HG03460 (cell line): Measurements from ENCODE around the gene NAE1.

Source experiments
- ATAC-seq: cut with Tn5 transposase; IDR thresholded peaks from one replicate; pipeline ENCODE4 v1.9.1; 2021; ENCODE audit not compliant: unreplicated experiment

Gene NAE1

GRCh38 chr16:66850115-66850815, 19.5 kb upstream of the NAE1 start:
- no peak for ATAC-seq

GRCh38 chr16:66849549-66849948, 18.8 kb upstream of the NAE1 start:
- ATAC-seq = no peak

GRCh38 chr16:66849021-66849420, 18.2 kb upstream of the NAE1 start:
- no peak for ATAC-seq

- no peak for ATAC-seq
Observed at GRCh38 chr16:66848172-66848571, 17.4 kb upstream of the NAE1 start.

- ATAC-seq = no peak
Observed at GRCh38 chr16:66847533-66848067, 16.8 kb upstream of the NAE1 start.

- no peak for ATAC-seq
Observed at GRCh38 chr16:66846831-66847230, 16.1 kb upstream of the NAE1 start.

- ATAC-seq = no peak
Observed at GRCh38 chr16:66846266-66846665, 15.5 kb upstream of the NAE1 start.

GRCh38 chr16:66845791-66846221, 15.0 kb upstream of the NAE1 start:
- no peak for ATAC-seq

GRCh38 chr16:66845080-66845410, 14.3 kb upstream of the NAE1 start:
- ATAC-seq = no peak

GRCh38 chr16:66844342-66845079, 13.7 kb upstream of the NAE1 start, which contains the start of gene CA7:
Gene CA7 (plus strand): TSS chr16:66844414. CDS start chr16:66844488, 74 bp downstream.
- ATAC-seq = no peak

GRCh38 chr16:66844009-66844341, 13.2 kb upstream of the NAE1 start:
- ATAC-seq = no peak

GRCh38 chr16:66843191-66843590, 12.4 kb upstream of the NAE1 start:
- no peak for ATAC-seq

GRCh38 chr16:66842765-66843164, 12.0 kb upstream of the NAE1 start:
- no peak for ATAC-seq

- no peak for ATAC-seq
Observed at GRCh38 chr16:66841366-66841765, 10.6 kb upstream of the NAE1 start.

- no peak for ATAC-seq
Observed at GRCh38 chr16:66840883-66841282, 10.1 kb upstream of the NAE1 start.

- no peak for ATAC-seq
Observed at GRCh38 chr16:66834746-66835145, 4.0 kb upstream of the NAE1 start.

GRCh38 chr16:66832661-66833305, 2.0 kb upstream of the NAE1 start:
- no peak for ATAC-seq

- no peak for ATAC-seq
Observed at GRCh38 chr16:66832190-66832589, 1.4 kb upstream of the NAE1 start.

- no peak for ATAC-seq
Observed at GRCh38 chr16:66824006-66824405, 6.8 kb downstream of the NAE1 start.

- ATAC-seq = no peak
Observed at GRCh38 chr16:66814734-66815133, 16.0 kb downstream of the NAE1 start.

GRCh38 chr16:66811043-66811442, 19.7 kb downstream of the NAE1 start:
- no peak for ATAC-seq

- no peak for ATAC-seq
Observed at GRCh38 chr16:66810391-66810790, 20.4 kb downstream of the NAE1 start.
